Common myeloid progenitor, CD34-positive (primary cell): ENCODE measurements around the gene CCDC136.

Experiments used
- CTCF ChIA-PET: fragments of 350-600 bp; sonication (Branson Sonifier 250); formaldehyde crosslinking; loops from one replicate; lab custom pipeline; 2021; ENCODE audit warnings: antibody characterized with exemption; lab: Charles Lee
- POLR2A ChIA-PET: fragments of 350-600 bp; sonication (Branson Sonifier 250); formaldehyde crosslinking; loops from one replicate; lab custom pipeline; 2021; ENCODE audit warnings: antibody characterized with exemption; lab: Charles Lee
- DNase-seq, 3 donors: peaks; one replicate each; pipeline versions ENCODE4 v3.0.0 to v3.0.0-alpha.2; 2013
- H3K27ac ChIP-seq, 2 experiments: 1 replicate in 1 of 2; 2 replicates in 1 of 2; pipeline ENCODE4 v1.7.0; 2013; ENCODE audit warnings: inconsistent platforms in 2 of 2, low read length in 2 of 2, mild to moderate bottlenecking in 2 of 2, low read depth in 1 of 2, moderate library complexity in 1 of 2; ENCODE audit not compliant: severe bottlenecking in 2 of 2, insufficient read depth in 1 of 2, poor library complexity in 1 of 2
- H3K27me3 ChIP-seq, 5 experiments: replicated peaks in 2 of 5; 1 replicate in 3 of 5; 2 replicates in 2 of 5; pipeline versions ENCODE4 v1.6.1 to v1.7.0; 2013; ENCODE audit warnings: low read length in 4 of 5, mild to moderate bottlenecking in 2 of 5, moderate library complexity in 2 of 5, inconsistent platforms in 1 of 5; ENCODE audit not compliant: insufficient read depth in 5 of 5, control insufficient read depth in 4 of 5
- H3K36me3 ChIP-seq, 4 experiments: 1 replicate in 2 of 4; 2 replicates in 2 of 4; pipeline versions ENCODE4 v1.6.1 to v1.7.0; 2013; ENCODE audit warnings: low read length in 3 of 4, control low read depth in 1 of 4, mild to moderate bottlenecking in 1 of 4; ENCODE audit not compliant: control insufficient read depth in 4 of 4, insufficient read depth in 4 of 4
- H3K4me1 ChIP-seq, 4 experiments: 1 replicate in 3 of 4; 2 replicates in 1 of 4; pipeline versions ENCODE4 v1.6.1 to v1.7.1; 2013; ENCODE audit warnings: low read length in 3 of 4, mild to moderate bottlenecking in 3 of 4, control low read depth in 1 of 4, inconsistent platforms in 1 of 4, moderate library complexity in 1 of 4; ENCODE audit not compliant: control insufficient read depth in 4 of 4, insufficient read depth in 4 of 4; ENCODE audit errors: control extremely low read depth in 1 of 4
- H3K4me3 ChIP-seq, 7 experiments: 1 replicate in 4 of 7; 2 replicates in 3 of 7; pipeline versions ENCODE4 v1.5.1 to v1.7.0; 2013; ENCODE audit warnings: mild to moderate bottlenecking in 7 of 7, low read length in 6 of 7, moderate library complexity in 6 of 7, inconsistent platforms in 2 of 7, low read depth in 2 of 7, control low read depth in 1 of 7; ENCODE audit not compliant: insufficient read depth in 4 of 7, control insufficient read depth in 1 of 7; ENCODE audit errors: extremely low read depth in 1 of 7
- H3K9me3 ChIP-seq, 5 experiments: 1 replicate in 4 of 5; 2 replicates in 1 of 5; pipeline versions ENCODE4 v1.6.1 to v1.7.1; 2013; ENCODE audit warnings: low read length in 4 of 5, mild to moderate bottlenecking in 2 of 5, inconsistent platforms in 1 of 5, low read depth in 1 of 5, moderate library complexity in 1 of 5; ENCODE audit not compliant: control insufficient read depth in 4 of 5, insufficient read depth in 2 of 5; ENCODE audit errors: control extremely low read depth in 1 of 5
- WGBS: methylation state at CpG from one replicate; pipeline ENCODE4 v1.1.5; 2013; ENCODE audit not compliant: insufficient coverage; 5-methylcytosine and 5-hydroxymethylcytosine counted together

The CCDC136 gene

DNA sequence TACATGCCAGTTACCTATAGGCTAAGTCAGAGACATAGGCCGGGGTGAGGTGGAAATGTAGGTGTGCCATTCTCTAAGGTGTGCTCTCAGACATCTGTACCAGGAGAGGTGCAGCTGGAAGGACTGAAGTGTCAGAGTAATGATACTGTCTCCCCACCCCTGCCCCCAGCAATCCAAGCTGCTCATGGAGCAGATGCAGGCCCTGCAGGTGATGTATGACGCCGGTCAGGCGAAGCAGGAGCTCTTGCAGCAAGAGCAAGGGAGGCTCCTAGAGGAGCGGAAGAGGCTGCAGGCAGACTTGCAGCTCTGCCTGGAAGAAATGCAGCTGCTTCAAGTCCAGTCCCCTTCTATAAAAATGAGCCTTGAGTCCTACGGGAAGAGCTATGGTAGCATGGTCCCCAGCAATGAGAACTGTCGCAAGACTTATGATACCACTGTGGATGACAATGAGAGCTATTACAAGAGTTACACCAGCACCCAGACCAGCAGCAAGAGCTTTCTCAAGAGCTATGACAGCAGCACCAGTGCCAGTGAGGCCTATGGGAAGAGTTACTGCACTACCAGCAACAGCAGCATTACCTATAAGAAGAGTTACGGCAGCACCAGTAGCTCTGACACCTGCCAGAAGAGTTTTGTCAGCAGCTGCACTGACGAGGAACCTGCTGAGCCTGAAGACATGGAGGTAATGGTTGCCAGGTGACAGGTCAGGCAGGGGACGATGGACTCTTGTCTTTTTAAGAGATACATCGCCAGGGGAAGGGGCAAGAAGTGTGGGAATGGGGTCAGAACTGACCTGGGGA, 20.1 kb downstream of the CCDC136 start:
- H3K9me3 ChIP-seq: no peaks in the 10 kb centered on the region
- H3K27ac ChIP-seq: no peak overlapping the region
- peaks cover 0 to 13% (median 5%) of the 10 kb centered on the region in 4 experiments for H3K36me3 ChIP-seq
- DNase-seq: no peak
- H3K27me3 ChIP-seq: no peaks in the 10 kb centered on the region
- ChIA-PET POLR2A (no interaction called here), CTCF (interaction anchor here (1.8 to 2.6 kb wide), 2 partner anchors 12 to 71 kb away, joined by 4 to 11 read pairs; no protein-coding TSS in a partner anchor)
- H3K4me3 ChIP-seq: no peak overlapping the region
- 96% methylated on average over 11 of the region's 11 CpGs for WGBS
- peaks cover 0 to 11% (median 4%) of the 10 kb centered on the region in 4 experiments for H3K4me1 ChIP-seq

- DNase-seq: peak in 2 of 3 donors; percentile 39 to 47
- peaks cover 0 to 10% (median 3%) of the 10 kb centered on the region in 4 experiments for H3K36me3 ChIP-seq
- 53% methylated on average over 9 of the region's 11 CpGs for WGBS
- no peaks in the 10 kb centered on the region for H3K9me3 ChIP-seq
- H3K4me1 ChIP-seq: peaks cover 0 to 11% (median 4%) of the 10 kb centered on the region in 4 experiments
- ChIA-PET POLR2A (no interaction called here), CTCF (interaction anchor here (0.9 to 2.6 kb wide), 3 partner anchors 11 to 70 kb away, joined by 3 to 11 read pairs (median 4); no protein-coding TSS in a partner anchor)
- no peaks in the 10 kb centered on the region for H3K27me3 ChIP-seq
- no peak overlapping the region for H3K27ac ChIP-seq
- no peak overlapping the region for H3K4me3 ChIP-seq
Observed at GRCh38 chr7:128812514-128813168, 20.9 kb downstream of the CCDC136 start.

GRCh38 chr7:128814499-128814898, 22.7 kb downstream of the CCDC136 start:
- Histone ChIP-seq H3K27ac (no peak overlapping the region), H3K4me3 (no peak overlapping the region), H3K4me1 (peaks cover 0 to 11% (median 4%) of the 10 kb centered on the region in 4 experiments), H3K27me3 (no peaks in the 10 kb centered on the region), H3K9me3 (no peaks in the 10 kb centered on the region), H3K36me3 (peaks cover 0 to 10% (median 2%) of the 10 kb centered on the region in 4 experiments)
- CTCF ChIA-PET: interaction anchor here (1.9 kb wide), 1 partner anchor 11 kb away, joined by 5 read pairs; no protein-coding TSS in a partner anchor
- WGBS: 95% methylated on average over 6 of the region's 6 CpGs
- no peak for DNase-seq
- POLR2A ChIA-PET: no interaction called here

GRCh38 chr7:128815289-128815942, 23.6 kb downstream of the CCDC136 start:
- ChIA-PET POLR2A (interaction anchor here (0.7 kb wide), 1 partner anchor 1393 kb away, joined by 3 read pairs; no protein-coding TSS in a partner anchor), CTCF (interaction anchor here (1.0 to 1.9 kb wide), 2 partner anchors 10 to 16 kb away, joined by 3 to 5 read pairs; no protein-coding TSS in a partner anchor)
- Histone ChIP-seq H3K27ac (no peak overlapping the region), H3K4me3 (no peak overlapping the region), H3K27me3 (no peaks in the 10 kb centered on the region), H3K9me3 (no peaks in the 10 kb centered on the region), H3K4me1 (peaks cover 0 to 11% (median 4%) of the 10 kb centered on the region in 4 experiments), H3K36me3 (peaks cover 0 to 3% (median 0%) of the 10 kb centered on the region in 4 experiments)
- DNase-seq: no peak
- WGBS: 100% methylated on average over 6 of the region's 7 CpGs

- ChIA-PET CTCF (interaction anchor here (1.2 to 1.5 kb wide), 2 partner anchors 12 to 16 kb away, joined by 3 to 4 read pairs; no protein-coding TSS in a partner anchor), POLR2A (no interaction called here)
- H3K36me3 ChIP-seq: no peaks in the 10 kb centered on the region
- H3K27ac ChIP-seq: no peak overlapping the region
- WGBS: 100% methylated on average over 2 of the region's 3 CpGs
- H3K4me1 ChIP-seq: no peaks in the 10 kb centered on the region
- no peak for DNase-seq
- peaks cover 0 to 2% (median 0%) of the 10 kb centered on the region in 5 experiments for H3K27me3 ChIP-seq
- H3K9me3 ChIP-seq: no peaks in the 10 kb centered on the region
- H3K4me3 ChIP-seq: no peak overlapping the region
Observed at GRCh38 chr7:128818694-128819093, 26.9 kb downstream of the CCDC136 start.

DNA sequence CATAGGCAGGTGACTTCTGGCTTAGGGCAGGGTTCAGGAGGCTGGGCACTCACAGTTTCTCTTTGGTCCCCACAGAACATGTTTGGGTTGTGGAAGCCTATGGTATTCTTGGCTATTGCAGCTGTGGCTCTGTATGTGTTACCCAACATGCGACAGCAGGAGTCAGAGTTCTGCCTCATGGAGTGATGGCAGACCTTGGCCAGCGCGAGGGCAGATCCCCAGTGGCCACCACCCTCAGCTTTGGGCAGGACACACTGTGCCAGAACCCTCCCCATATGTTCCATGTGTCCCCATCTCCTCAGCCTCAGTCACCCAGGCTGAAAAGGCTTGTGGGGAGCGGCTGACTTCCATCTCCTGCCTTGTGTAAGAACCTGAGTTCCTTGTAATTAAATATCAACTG, 30.0 kb downstream of the CCDC136 start:
- CTCF ChIA-PET: interaction anchor here (0.8 to 1.3 kb wide), 2 partner anchors 16 to 20 kb away, joined by 3 read pairs; no protein-coding TSS in a partner anchor
- peaks cover 0 to 2% (median 0%) of the 10 kb centered on the region in 5 experiments for H3K27me3 ChIP-seq
- H3K4me1 ChIP-seq: no peaks in the 10 kb centered on the region
- H3K9me3 ChIP-seq: no peaks in the 10 kb centered on the region
- H3K27ac ChIP-seq: no peak overlapping the region
- no peak overlapping the region for H3K4me3 ChIP-seq
- WGBS: 100% methylated on average over 3 of the region's 4 CpGs
- POLR2A ChIA-PET: no interaction called here
- H3K36me3 ChIP-seq: no peaks in the 10 kb centered on the region
- no peak for DNase-seq
